GM12891 (cell line): ENCODE results near the gene VRK1.

Experiments
- POLR2AphosphoS5 ChIP-seq: IDR thresholded peaks from 2 replicates; pipeline ENCODE4 v1.6.1; 2011; ENCODE audit warnings: low read depth, low read length, control low read depth
- SPI1 ChIP-seq: IDR thresholded peaks from 2 replicates; pipeline ENCODE4 v1.6.1; 2011; ENCODE audit warnings: low read depth, low read length, control low read depth

GRCh38 chr14:96792591-96792990 is 4.6 kb upstream of the VRK1 start:
- TF ChIP-seq POLR2AphosphoS5: no peak
- TF ChIP-seq SPI1: no peak
